HepG2 (cell line): ENCODE results near the gene PSRC1. TPM values are rescaled to one million over a fixed set of nuclear protein-coding genes. Genes with fewer than 3 reads are reported as not detected.

Source experiments
- CEBPG ChIP-seq: IDR thresholded peaks from 2 replicates; pipeline ENCODE4 v1.6.1; 2016
- GATA4 ChIP-seq: sonication (generic); IDR thresholded peaks from 2 replicates; pipeline ENCODE4 v1.6.1; 2016; ENCODE audit warnings: antibody characterized with exemption, low read depth, borderline replicate concordance
- HDAC2 ChIP-seq: sonication (generic); formaldehyde crosslinking; IDR thresholded peaks from 2 replicates; pipeline ENCODE4 v1.4.0; 2020; ENCODE audit warnings: missing genetic modification reagents
- HDAC6 ChIP-seq: fragments of 200-600 bp; sonication (generic); IDR thresholded peaks from 2 replicates; pipeline ENCODE4 v1.7.0; 2017; ENCODE audit warnings: mild to moderate bottlenecking, antibody characterized with exemption, low read length, low read depth
- HNRNPH1 ChIP-seq: fragments of 200-400 bp; formaldehyde crosslinking; optimal IDR thresholded peaks from 2 replicates; pipeline ENCODE3; 2017; ENCODE audit warnings: mild to moderate bottlenecking, low read depth, low read length
- JUND ChIP-seq: sonication (generic); formaldehyde crosslinking; IDR thresholded peaks from 2 replicates; pipeline ENCODE4 v1.8.0; 2022; ENCODE audit warnings: mild to moderate bottlenecking, missing genetic modification reagents
- KAT8 ChIP-seq: IDR thresholded peaks from 2 replicates; pipeline ENCODE4 v1.6.1; 2016; ENCODE audit warnings: missing genetic modification reagents, missing compliant biosample characterization
- MATR3 ChIP-seq: sonication (generic); formaldehyde crosslinking; IDR thresholded peaks from 2 replicates; pipeline ENCODE4 v1.4.0; 2020; ENCODE audit warnings: missing genetic modification reagents
- SOX6 ChIP-seq, 2 experiments: fragments of 450-650 bp in 1 of 2; sonication (generic) in 1 of 2; formaldehyde crosslinking in 1 of 2; IDR thresholded peaks; 2 replicates each; pipeline versions ENCODE4 v1.4.0 to v1.6.1; 2017 to 2020; ENCODE audit warnings: antibody characterized with exemption in 1 of 2, mild to moderate bottlenecking in 1 of 2, missing genetic modification reagents in 1 of 2
- ZNF256 ChIP-seq: sonication (generic); formaldehyde crosslinking; conservative IDR thresholded peaks from 2 replicates; pipeline ENCODE4 v1.4.0; 2020; ENCODE audit warnings: missing genetic modification reagents
- ZNF34 ChIP-seq: sonication (generic); formaldehyde crosslinking; IDR thresholded peaks from 2 replicates; pipeline ENCODE4 v1.4.0; 2020; ENCODE audit warnings: mild to moderate bottlenecking, missing genetic modification reagents, borderline replicate concordance
- ZNF563 ChIP-seq: sonication (generic); formaldehyde crosslinking; IDR thresholded peaks from 2 replicates; pipeline ENCODE4 v1.8.0; 2022; ENCODE audit warnings: mild to moderate bottlenecking, moderate library complexity, missing genetic modification reagents
- ZNF83 ChIP-seq: sonication (generic); formaldehyde crosslinking; IDR thresholded peaks from 2 replicates; pipeline ENCODE4 v1.4.0; 2020; ENCODE audit warnings: missing genetic modification reagents, mild to moderate bottlenecking, borderline replicate concordance
- polyA plus RNA-seq, 8 experiments: library from polyadenylated mRNA; depleted of rRNA in 3 of 8; stranded (reverse) in 7 of 8; unstranded in 1 of 8; fragments of >200 nt; fragmentation: Illumina TruSeq in 4 of 8; extraction: Trizol in 4 of 8; gene quantifications; 2 replicates each; pipeline versions ENCODE4 v1.2.1 to v1.2.3, GENCODE V29; 2011 to 2016; ENCODE audit warnings: low read depth in 4 of 8, missing spikeins in 1 of 8, mixed read lengths in 1 of 8; ENCODE audit not compliant: insufficient read depth in 1 of 8
- total RNA-seq, 5 experiments: library from RNA; depleted of rRNA; stranded (reverse); fragments of >200 nt; fragmentation: Illumina TruSeq; extraction: Trizol; gene quantifications; 2 replicates each; pipeline ENCODE4 v1.2.3, GENCODE V29; 2016; ENCODE audit warnings: low read depth in 1 of 5
- TF ChIP-seq, protein P1 (sequence below): sonication (generic); formaldehyde crosslinking; IDR thresholded peaks from 2 replicates; pipeline ENCODE4 v1.4.0; 2020; ENCODE audit warnings: missing genetic modification reagents
- TF ChIP-seq, protein P2 (sequence below): sonication (generic); formaldehyde crosslinking; IDR thresholded peaks from 2 replicates; pipeline ENCODE4 v1.5.0; 2020; ENCODE audit warnings: mild to moderate bottlenecking, missing genetic modification reagents, moderate library complexity
- TF ChIP-seq, protein P3 (sequence below): sonication (generic); formaldehyde crosslinking; IDR thresholded peaks from 2 replicates; pipeline ENCODE4 v1.4.0; 2020; ENCODE audit warnings: missing genetic modification reagents; ENCODE audit errors: not compliant biosample characterization
- TF ChIP-seq, protein P4 (sequence below), 2 experiments: IDR thresholded peaks; 2 replicates each; pipeline ENCODE4 v1.6.1; 2011 to 2012; ENCODE audit warnings: low read length in 2 of 2, borderline replicate concordance in 1 of 2, low read depth in 1 of 2, mild to moderate bottlenecking in 1 of 2, moderate library complexity in 1 of 2

Gene PSRC1
- total and polyA plus RNA-seq, 2 of the 13 experiments (the other 11 are each of a cell fraction or from before 2014, with no cell fraction given) = 28.6 to 30.3 TPM

DNA sequence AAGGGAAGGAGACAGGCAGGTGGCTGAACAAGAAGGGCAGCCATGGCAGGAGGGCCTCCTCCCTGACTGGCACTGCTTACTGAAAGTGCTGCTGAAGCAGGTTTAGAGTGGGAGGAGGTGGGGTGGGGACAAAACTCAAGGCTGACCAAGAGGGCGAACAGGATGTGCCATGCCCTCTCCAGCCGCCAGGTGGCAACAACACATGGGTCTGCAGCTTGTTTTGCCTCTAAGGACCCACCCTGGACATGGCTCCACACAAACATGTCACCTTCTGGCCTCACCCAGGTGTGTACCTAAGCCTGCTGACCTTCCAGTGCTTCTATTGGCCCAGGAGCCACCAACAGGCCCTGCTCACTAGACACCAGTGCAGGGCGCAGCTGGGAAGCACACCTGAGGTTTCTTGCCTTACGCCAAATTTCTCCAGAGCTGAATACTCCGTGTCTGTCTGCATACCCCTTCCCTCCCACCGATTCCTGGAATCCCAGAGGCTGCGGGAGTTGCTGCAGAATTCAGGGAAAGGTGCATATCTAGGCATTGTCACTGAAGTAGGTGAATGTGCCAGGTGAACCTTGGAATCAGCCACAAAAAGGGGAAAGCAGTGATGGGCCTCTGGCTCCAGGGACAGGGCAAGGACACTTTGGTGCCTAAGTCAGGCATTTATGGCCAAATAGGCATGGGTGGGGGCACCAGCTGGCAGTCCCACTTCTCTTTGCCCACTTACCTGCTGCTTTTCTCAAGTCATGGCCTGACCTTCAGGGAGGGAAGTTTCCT lies 5.3 kb downstream of the PSRC1 start (continued):
- TF ChIP-seq, protein P1, sequence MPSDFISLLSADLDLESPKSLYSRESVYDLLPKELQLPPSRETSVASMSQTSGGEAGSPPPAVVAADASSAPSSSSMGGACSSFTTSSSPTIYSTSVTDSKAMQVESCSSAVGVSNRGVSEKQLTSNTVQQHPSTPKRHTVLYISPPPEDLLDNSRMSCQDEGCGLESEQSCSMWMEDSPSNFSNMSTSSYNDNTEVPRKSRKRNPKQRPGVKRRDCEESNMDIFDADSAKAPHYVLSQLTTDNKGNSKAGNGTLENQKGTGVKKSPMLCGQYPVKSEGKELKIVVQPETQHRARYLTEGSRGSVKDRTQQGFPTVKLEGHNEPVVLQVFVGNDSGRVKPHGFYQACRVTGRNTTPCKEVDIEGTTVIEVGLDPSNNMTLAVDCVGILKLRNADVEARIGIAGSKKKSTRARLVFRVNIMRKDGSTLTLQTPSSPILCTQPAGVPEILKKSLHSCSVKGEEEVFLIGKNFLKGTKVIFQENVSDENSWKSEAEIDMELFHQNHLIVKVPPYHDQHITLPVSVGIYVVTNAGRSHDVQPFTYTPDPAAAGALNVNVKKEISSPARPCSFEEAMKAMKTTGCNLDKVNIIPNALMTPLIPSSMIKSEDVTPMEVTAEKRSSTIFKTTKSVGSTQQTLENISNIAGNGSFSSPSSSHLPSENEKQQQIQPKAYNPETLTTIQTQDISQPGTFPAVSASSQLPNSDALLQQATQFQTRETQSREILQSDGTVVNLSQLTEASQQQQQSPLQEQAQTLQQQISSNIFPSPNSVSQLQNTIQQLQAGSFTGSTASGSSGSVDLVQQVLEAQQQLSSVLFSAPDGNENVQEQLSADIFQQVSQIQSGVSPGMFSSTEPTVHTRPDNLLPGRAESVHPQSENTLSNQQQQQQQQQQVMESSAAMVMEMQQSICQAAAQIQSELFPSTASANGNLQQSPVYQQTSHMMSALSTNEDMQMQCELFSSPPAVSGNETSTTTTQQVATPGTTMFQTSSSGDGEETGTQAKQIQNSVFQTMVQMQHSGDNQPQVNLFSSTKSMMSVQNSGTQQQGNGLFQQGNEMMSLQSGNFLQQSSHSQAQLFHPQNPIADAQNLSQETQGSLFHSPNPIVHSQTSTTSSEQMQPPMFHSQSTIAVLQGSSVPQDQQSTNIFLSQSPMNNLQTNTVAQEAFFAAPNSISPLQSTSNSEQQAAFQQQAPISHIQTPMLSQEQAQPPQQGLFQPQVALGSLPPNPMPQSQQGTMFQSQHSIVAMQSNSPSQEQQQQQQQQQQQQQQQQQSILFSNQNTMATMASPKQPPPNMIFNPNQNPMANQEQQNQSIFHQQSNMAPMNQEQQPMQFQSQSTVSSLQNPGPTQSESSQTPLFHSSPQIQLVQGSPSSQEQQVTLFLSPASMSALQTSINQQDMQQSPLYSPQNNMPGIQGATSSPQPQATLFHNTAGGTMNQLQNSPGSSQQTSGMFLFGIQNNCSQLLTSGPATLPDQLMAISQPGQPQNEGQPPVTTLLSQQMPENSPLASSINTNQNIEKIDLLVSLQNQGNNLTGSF (CRISPR knock-in tag) = no peak
- no peak for TF ChIP-seq HNRNPH1
- TF ChIP-seq JUND (CRISPR knock-in tag) = no peak
- TF ChIP-seq, protein P2, sequence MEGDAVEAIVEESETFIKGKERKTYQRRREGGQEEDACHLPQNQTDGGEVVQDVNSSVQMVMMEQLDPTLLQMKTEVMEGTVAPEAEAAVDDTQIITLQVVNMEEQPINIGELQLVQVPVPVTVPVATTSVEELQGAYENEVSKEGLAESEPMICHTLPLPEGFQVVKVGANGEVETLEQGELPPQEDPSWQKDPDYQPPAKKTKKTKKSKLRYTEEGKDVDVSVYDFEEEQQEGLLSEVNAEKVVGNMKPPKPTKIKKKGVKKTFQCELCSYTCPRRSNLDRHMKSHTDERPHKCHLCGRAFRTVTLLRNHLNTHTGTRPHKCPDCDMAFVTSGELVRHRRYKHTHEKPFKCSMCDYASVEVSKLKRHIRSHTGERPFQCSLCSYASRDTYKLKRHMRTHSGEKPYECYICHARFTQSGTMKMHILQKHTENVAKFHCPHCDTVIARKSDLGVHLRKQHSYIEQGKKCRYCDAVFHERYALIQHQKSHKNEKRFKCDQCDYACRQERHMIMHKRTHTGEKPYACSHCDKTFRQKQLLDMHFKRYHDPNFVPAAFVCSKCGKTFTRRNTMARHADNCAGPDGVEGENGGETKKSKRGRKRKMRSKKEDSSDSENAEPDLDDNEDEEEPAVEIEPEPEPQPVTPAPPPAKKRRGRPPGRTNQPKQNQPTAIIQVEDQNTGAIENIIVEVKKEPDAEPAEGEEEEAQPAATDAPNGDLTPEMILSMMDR (CRISPR knock-in tag) = peak; percentile 99
- TF ChIP-seq ZNF34 (CRISPR knock-in tag) = no peak
- peak; percentile 18; the same call in 1 of the 2 replicates for TF ChIP-seq ZNF563 (CRISPR knock-in tag)
- no peak for TF ChIP-seq ZNF83
- TF ChIP-seq, protein P3, sequence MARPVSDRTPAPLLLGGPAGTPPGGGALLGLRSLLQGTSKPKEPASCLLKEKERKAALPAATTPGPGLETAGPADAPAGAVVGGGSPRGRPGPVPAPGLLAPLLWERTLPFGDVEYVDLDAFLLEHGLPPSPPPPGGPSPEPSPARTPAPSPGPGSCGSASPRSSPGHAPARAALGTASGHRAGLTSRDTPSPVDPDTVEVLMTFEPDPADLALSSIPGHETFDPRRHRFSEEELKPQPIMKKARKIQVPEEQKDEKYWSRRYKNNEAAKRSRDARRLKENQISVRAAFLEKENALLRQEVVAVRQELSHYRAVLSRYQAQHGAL = no peak
- peak; percentile 62 for TF ChIP-seq HDAC2
- no peak for TF ChIP-seq HDAC6
- TF ChIP-seq, protein P4, sequence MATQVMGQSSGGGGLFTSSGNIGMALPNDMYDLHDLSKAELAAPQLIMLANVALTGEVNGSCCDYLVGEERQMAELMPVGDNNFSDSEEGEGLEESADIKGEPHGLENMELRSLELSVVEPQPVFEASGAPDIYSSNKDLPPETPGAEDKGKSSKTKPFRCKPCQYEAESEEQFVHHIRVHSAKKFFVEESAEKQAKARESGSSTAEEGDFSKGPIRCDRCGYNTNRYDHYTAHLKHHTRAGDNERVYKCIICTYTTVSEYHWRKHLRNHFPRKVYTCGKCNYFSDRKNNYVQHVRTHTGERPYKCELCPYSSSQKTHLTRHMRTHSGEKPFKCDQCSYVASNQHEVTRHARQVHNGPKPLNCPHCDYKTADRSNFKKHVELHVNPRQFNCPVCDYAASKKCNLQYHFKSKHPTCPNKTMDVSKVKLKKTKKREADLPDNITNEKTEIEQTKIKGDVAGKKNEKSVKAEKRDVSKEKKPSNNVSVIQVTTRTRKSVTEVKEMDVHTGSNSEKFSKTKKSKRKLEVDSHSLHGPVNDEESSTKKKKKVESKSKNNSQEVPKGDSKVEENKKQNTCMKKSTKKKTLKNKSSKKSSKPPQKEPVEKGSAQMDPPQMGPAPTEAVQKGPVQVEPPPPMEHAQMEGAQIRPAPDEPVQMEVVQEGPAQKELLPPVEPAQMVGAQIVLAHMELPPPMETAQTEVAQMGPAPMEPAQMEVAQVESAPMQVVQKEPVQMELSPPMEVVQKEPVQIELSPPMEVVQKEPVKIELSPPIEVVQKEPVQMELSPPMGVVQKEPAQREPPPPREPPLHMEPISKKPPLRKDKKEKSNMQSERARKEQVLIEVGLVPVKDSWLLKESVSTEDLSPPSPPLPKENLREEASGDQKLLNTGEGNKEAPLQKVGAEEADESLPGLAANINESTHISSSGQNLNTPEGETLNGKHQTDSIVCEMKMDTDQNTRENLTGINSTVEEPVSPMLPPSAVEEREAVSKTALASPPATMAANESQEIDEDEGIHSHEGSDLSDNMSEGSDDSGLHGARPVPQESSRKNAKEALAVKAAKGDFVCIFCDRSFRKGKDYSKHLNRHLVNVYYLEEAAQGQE (IDR thresholded peaks at IDR 0.05; ENCODE audit: borderline replicate concordance in 1 of 2, low read depth in 1 of 2, low read length in 2 of 2) = no peak
- peak; percentile 78 for TF ChIP-seq KAT8
- peak; percentile 48 for TF ChIP-seq CEBPG (CRISPR knock-in tag)
- TF ChIP-seq ZNF256 (CRISPR knock-in tag) = no peak
- no peak for TF ChIP-seq SOX6 (IDR thresholded peaks at IDR 0.05)
- peak; percentile 83 for TF ChIP-seq SOX6 (CRISPR knock-in tag; IDR thresholded peaks at IDR 0.05)
- no peak for TF ChIP-seq GATA4
- no peak for TF ChIP-seq MATR3 (CRISPR knock-in tag)
